Anterior cingulate cortex (tissue), 58 donors: Measurements from ENCODE around the gene SLC5A2.
A peak's percentile ranks its signal among the peaks of the same experiment; 100 is the strongest.

Experiments
- DNase-seq, 58 donors: peaks; one replicate each; lab custom pipeline; 2025; lab: John Stamatoyannopoulos, UW

The SLC5A2 gene

GRCh38 chr16:31459687-31460581 is 23.0 kb upstream of the SLC5A2 start:
- DNase-seq: peak; percentile 92 to 100 (median 99)

DNA sequence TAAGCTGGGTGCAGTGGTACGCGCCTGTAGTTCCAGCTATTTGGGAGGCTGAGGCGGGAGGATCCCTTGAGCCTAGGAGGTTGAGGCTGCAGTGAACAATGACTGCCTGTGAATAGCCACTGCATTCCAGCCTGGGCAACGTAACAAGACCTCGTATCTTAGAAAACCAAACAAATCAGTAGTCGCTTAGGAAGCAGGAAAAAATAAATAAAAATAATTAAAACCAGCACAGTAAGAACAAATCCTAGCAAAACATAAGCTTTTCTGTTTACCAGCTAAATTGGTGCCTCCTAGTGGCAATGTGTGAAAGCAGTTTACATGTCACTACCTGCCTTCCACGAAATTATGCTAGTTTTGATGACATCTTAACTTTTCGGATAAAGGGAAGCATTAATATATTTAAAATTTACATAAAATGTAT is 22.3 kb upstream of the SLC5A2 start:
- no peak for DNase-seq

GRCh38 chr16:31461201-31461920 is 21.6 kb upstream of the SLC5A2 start:
- DNase-seq: no peak

DNA sequence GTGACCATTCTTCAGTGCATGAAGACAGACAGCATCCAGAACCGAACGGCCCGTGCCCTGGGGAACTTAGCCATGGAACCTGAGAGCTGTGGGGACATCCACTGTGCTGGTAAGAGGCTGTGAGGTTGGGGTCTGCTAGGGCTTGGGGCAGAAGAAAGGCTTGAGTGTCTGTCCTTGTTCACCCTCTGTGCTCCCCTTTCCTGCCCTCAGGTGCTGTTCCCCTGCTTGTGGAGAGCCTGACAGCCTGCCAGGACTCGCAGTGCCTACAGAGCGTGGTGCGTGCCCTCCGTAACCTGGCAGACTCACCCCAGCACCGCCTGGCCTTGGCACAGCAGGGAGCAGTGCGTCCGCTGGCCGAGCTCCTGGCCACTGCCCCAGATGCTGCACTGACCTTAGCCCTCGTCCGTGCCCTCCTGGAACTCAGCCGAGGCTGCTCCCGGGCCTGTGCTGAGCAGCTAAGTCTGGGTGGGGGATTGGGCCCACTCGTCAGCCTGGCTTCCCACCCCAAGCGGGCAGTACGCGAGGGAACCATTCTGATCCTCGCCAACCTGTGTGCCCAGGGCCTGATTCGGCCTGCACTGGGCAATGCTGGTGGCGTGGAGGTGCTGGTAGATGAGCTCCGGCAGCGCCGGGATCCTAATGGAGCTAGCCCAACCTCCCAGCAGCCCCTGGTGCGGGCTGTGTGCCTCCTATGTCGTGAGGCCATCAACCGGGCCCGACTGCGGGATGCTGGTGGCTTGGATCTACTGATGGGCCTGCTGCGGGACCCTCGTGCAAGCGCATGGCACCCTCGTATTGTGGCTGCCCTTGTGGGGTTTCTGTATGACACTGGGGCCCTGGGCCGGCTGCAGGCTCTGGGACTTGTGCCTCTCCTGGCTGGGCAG is 20.8 kb upstream of the SLC5A2 start:
- no peak for DNase-seq

DNA sequence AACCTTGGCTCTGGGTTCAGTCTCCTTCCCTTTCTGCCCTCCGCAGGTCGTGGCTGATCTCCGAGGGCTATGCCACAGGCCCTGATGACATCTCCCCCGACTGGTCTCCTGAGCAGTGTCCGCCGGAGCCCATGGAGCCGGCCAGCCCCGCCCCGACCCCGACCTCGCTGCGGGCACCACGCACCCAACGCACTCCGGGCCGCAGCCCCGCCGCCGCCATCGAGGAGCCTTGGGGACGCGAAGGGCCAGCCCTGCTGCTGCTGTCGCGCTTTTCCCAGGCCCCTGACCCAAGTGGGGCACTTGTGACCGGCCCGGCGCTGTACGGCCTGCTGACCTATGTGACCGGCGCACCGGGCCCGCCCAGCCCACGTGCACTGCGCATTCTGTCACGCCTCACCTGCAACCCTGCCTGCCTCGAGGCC is 18.6 kb upstream of the SLC5A2 start:
- no peak for DNase-seq

GRCh38 chr16:31464781-31465260 is 18.1 kb upstream of the SLC5A2 start:
- DNase-seq: no peak

DNA sequence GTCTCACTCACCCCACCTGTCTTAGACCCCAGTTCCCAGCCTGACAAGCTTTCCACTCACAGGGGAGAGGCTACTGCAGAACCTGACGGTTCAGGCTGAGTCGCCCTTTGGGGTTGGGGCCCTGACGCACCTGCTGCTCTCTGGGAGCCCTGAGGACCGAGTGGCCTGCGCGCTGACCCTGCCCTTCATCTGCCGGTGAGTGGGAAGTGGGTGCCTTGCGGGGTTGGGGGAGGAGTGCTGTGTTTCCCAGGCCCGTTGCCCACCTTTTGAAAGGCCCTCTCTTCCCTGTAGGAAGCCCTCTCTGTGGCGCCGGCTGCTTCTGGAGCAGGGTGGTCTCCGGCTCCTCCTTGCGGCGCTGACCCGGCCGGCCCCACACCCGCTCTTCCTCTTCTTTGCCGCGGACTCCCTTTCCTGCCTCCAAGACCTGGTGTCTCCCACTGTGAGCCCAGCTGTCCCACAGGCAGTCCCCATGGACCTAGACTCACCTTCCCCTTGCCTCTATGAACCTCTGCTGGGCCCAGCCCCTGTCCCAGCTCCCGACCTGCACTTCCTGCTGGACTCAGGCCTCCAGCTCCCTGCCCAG is 17.0 kb upstream of the SLC5A2 start:
- no peak for DNase-seq

DNA sequence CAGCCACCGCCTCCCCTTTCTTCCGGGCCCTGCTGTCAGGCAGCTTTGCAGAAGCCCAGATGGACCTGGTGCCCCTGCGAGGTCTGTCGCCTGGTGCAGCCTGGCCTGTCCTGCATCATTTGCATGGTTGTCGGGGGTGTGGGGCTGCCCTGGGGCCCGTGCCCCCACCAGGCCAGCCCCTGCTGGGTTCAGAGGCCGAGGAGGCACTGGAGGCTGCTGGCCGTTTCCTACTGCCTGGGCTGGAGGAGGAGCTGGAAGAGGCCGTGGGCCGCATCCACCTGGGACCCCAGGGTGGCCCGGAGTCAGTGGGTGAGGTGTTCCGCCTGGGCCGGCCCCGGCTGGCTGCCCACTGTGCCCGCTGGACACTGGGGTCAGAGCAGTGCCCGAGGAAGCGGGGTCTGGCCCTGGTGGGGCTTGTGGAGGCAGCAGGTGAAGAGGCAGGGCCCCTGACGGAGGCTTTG is 16.5 kb upstream of the SLC5A2 start:
- no peak for DNase-seq

DNA sequence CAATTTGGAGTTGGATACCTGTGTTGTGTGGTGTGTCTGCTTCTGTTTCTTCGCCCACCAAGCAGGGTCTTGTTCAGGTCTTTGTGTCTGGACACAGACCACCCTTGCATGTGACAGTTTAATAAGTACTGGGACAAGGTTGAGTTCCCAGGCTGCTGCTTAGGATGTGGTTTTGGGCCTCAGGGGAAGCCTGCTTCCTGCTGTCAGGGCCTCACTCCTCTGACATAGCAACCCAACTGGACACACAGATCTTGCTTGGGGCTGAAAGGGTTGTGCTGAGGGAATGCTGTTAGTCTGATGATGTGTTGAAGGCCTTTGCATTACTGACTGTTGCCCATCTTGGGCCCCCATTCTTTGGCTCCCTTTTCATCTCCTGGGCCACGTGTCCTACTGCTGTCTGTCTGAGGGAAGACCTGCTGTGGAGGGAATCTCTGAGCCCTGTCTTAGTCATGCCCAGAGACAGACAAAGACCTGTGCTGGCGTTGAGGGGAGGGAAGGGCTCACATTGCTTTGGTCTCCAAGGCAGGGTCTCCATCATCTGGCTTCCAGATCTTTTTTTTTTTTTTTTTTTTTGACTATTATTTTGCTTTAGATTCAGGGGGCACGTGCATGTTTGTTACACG is 15.7 kb upstream of the SLC5A2 start:
- DNase-seq: no peak

- no peak for DNase-seq
Measured at GRCh38 chr16:31467858-31468257, 15.1 kb upstream of the SLC5A2 start.

DNA sequence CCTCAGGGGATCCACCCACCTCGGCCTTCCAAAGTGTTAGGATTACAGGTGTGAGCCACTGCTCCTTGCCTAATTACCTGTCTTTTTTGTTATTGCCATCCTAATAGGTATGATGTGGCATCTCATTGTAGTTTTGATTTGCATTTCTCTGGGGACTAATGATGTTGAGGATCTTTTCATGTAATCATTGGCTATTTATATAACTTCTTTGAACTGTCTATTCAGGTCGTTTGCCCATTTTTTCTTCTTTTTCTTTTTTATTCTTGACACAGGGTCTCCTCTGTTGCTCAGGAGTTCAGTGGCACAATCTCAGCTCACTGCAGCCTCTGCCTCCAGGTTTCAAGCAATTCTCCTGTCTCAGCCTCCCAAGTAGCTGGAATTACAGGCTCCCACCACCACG is 12.3 kb upstream of the SLC5A2 start:
- DNase-seq: no peak

GRCh38 chr16:31471241-31471874 is 11.6 kb upstream of the SLC5A2 start:
- no peak for DNase-seq

DNA sequence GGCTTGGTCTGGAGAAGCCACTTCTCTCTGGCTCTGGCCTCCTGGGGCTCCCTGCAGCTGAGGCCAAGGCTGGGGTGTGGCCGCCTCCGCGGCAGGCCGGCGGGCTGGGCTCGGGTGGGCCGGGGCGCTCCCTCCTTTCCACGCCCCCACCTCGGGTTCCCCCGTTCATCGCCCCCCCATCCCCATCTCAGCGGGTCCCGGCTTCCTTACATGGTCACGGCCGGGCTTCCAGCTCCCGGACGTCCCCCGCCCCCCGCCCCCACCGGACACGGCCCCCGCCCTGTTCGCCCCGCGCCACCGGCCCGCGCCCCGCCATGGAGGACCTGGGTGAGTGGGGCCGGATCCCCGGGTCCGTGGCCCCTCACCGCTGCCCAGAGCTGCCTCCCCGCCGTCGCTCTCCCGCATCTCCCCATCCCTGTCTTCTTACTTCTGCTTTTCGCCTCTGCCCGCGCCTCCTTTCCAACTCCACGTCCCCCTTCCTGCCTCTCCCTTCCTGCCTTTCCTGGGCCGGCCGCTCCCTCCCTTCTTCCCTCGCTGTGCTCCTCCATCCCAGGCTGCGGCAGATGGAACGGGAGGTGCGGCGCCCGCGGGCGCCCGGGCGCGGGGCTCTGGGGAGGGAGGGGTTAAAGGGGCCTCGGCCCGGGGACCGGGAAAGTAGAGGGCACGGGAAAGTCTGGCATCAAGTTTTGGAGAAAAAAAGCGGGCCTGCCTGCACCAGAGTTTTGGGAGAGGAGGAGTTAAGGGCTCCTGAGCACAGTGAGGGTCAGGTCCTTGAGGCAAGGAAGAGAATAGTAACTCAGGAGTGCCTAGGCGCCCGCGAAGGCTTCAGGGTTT is 10.8 kb upstream of the SLC5A2 start, which contains the start of gene TGFB1I1:
Gene TGFB1I1 (plus strand): TSS at position 278 of the 834 bp plus-strand sequence. CDS start 37 bp downstream, at position 315.
- DNase-seq: no peak

DNA sequence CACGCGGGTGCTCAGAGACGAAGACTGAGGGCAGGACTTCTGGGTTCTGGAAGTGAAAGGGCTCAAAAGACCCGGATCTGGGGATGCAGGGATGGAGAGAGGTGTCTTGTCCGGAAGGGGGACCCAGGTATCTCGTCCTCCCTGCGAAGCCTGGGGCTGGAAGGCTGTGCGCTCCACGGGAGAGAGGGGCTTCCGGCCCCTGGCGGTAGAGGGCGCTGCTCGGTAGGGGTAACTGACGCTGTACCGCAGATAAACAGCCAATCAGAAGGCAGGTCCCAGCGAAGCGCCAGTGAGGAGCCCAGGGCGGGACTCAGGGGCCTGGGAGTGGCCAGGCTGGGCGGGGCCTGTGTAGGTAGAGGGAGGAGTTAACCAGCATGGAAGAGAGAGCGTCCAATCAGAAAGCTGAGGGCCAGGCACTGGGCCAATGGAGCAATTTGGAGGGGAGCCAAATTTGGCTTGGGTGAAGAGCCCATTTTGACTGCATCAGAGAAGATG is 10.2 kb upstream of the SLC5A2 start:
- peak in 10 of 58 donors; percentile 13 to 64 (median 36) for DNase-seq

- DNase-seq: no peak
Measured at GRCh38 chr16:31473264-31473984, 9.5 kb upstream of the SLC5A2 start.

GRCh38 chr16:31474173-31474714 is 8.7 kb upstream of the SLC5A2 start:
- no peak for DNase-seq
